Measurements from ENCODE around the gene RPS6KA4.

GRCh38 chr11:64378335-64378880 is 19.4 kb downstream of the RPS6KA4 start:
- TF ChIP-seq, protein P1, sequence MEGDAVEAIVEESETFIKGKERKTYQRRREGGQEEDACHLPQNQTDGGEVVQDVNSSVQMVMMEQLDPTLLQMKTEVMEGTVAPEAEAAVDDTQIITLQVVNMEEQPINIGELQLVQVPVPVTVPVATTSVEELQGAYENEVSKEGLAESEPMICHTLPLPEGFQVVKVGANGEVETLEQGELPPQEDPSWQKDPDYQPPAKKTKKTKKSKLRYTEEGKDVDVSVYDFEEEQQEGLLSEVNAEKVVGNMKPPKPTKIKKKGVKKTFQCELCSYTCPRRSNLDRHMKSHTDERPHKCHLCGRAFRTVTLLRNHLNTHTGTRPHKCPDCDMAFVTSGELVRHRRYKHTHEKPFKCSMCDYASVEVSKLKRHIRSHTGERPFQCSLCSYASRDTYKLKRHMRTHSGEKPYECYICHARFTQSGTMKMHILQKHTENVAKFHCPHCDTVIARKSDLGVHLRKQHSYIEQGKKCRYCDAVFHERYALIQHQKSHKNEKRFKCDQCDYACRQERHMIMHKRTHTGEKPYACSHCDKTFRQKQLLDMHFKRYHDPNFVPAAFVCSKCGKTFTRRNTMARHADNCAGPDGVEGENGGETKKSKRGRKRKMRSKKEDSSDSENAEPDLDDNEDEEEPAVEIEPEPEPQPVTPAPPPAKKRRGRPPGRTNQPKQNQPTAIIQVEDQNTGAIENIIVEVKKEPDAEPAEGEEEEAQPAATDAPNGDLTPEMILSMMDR (IDR thresholded peaks at IDR 0.05), result no peak
- TF ChIP-seq EZH2 (IDR thresholded peaks at IDR 0.05) (no peak), EZH2phosphoT487 (IDR thresholded peaks at IDR 0.05) (no peak)
